T47D (cell line): ENCODE measurements around the gene PRKAR1B.

Experiments used
- DNase-seq, 2 experiments: peaks; one replicate each; pipeline versions ENCODE4 v3.0.0 to v3.0.0-alpha.2; 2011 to 2012; ENCODE audit warnings: low read depth in 1 of 2, low spot score in 1 of 2
- JUND ChIP-seq: IDR thresholded peaks from 2 replicates; pipeline ENCODE4 v1.6.1; 2012; ENCODE audit warnings: low read depth
- in situ Hi-C: cut with HindIII; loops from 2 replicates; pipeline ENCODE4 v1.10.0; 2016; ENCODE audit warnings: low sequenced_read_pairs, low pct_unique_long_range_greater_than_20kb

Gene PRKAR1B

DNA sequence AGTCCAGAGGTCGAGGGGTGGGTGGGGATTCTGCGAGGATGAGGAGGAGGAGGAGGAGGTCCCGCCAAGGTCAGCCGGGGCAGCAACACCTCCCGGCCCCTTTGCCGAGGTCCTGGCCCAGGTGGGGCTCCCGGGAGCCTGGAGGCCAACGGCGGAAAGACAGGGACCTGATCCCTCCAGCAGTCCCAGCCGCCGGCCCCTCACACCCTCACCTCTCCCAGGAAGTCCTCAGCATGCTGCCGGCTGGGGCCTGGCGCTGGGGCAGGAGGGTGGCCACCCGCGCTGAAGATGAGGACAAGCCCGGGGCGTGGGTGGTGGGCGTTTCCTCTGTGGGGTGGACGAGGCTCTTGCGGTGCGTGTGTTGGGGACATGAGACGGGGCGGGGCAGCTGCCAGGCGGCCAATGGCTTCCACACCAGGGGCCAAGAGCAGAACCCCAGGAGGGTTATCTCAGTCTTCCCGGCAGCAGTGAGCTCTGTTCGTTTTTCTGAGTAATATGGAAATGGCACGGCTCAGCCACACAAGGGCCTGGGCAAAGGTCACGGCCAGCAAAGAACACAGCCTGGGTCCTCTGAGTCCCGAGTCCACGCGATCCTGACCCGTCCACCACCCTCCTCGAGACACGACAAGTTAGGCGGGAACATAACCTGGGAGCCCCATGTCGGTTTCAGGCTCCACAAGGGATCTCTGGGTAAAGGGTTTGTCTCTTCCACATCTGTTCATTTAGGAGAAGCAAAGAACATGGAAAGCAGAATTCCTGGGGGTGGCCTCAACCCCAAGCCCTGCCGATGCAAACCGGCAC is 124.5 kb downstream of the PRKAR1B start:
- DNase-seq: no peak
- TF ChIP-seq JUND: no peak
- in situ Hi-C loops: no loop called here

DNA sequence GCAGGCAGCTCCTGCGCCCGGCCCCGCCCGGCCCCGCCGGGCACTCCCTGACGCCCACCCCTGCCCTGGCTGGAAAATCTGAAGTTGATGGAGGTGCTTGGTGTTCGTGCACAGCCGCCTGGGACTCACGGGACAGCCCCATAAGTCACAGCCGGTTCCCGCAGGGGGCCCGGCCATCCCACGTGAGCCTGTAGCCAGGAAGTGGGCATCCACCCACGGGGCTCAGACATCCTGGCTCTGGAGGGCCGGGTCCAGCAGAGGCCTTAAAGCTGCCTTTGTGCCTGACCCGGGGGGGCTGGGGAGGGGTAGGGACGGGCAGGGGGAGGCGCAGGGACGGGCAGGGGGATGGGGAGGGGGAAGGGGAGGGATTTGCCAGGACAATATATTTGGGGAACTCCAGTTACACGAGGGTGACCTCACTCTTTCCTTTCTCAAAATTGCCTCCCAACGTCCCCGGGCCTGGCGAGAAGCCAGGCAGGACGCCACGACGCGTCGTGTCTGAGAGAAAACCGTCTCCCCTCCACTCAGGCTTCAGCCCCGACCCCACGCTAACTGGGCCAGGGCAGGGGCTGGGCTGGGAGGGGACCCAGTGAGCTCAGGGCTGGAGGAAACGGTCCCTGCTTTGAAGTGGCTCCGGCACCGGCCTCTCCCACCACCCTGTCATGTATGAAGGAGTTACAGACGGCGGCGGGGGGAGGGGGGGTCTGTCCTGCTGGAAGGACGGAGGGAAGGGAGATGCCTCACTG is 125.3 kb downstream of the PRKAR1B start:
- no peak for TF ChIP-seq JUND
- in situ Hi-C loops: no loop called here

DNA sequence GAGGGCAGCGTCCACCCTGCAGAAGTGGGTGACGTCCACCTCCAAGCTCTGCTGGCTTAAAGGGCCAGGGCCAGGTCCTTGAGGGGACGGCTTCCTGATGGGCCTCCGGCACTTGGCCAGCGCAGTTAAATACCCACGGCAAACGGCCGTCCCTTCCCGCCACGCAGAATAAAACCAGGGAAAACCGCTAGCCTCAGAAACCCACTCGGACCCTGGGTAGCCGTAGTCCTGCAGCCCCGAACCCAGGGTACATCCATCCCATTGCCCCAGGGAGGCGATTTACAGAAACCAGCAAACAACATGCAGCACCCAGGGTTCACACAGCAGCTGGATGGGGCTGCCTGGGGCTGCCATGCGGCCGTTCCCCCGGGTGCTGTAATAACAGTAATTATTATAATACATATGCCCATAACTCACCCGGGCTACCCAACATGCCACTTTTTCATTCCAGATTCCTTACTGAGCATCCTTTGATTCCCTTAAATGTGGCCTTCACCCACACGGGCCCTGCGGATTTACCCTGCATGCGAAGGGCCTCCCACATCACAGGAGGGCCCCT is 126.0 kb downstream of the PRKAR1B start:
- no peak for TF ChIP-seq JUND
- in situ Hi-C loops: no loop called here

More for the DNA sequence above, 125.3 kb downstream of the PRKAR1B start:
- no peak for DNase-seq

DNA sequence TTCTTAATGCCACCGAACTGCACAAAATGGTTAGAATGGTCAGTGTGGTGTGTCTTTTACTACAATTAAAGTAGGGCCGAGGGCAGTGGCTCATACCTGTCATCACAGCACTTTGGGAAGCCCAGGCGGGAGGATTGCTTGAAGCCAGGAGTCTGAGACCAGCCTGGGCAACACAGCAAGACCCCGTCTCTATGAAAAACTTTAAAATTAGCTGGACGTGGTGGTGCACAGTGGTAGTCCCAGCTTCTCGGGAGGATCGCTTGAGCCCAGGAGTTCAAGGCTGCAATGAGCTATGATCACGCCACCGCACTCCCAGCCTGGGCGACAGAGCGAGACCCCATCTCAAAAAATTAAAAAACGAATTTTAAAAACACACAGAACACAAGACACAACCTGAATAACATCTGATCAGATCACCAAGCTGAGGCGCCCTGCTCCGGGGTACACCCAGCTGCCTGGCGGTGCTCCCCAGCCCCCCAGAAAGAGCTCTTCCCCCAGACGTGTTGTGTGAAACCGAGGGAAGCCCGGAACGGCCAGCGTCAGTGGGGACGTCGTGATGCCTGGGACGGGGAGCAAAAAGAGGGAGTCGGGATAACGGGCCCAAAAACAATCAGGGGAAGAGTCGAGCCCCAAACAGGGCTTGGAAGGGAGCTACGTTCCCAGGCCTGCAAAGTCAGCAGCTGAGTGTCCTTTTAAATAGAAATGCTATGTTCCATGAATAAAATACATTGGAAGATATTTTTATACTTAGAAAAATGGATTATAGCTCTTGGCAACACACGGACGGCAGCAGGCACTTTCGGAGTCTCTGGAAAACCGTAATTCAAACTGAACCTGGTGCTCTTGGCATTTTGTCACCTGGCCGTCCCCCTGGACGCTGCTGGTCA is 126.7 kb downstream of the PRKAR1B start:
- in situ Hi-C loops: no loop called here
- no peak for TF ChIP-seq JUND
- no peak for DNase-seq

More for the DNA sequence above, 126.0 kb downstream of the PRKAR1B start:
- DNase-seq: no peak

DNA sequence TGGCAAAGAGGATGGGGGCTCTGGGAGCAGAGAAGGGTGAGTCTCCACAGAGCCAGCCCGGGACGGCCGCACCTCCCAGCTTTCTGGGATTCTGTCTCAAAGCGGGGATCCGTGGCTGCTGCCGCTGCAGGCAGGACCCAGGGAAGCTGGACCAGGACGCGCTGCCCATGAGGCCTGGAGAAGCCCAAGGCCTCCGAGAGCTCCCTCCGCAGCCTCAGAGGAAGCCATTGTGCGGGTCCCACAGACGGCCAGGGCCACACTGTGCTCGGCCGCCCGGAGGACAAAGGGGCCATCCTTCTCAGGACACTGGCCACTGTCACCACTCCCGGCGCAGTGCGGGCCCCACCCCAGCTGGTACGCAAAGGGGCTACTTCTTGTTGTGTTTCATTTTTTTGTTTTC is 128.2 kb downstream of the PRKAR1B start:
- TF ChIP-seq JUND: no peak
- in situ Hi-C loops: no loop called here
- no peak for DNase-seq

DNA sequence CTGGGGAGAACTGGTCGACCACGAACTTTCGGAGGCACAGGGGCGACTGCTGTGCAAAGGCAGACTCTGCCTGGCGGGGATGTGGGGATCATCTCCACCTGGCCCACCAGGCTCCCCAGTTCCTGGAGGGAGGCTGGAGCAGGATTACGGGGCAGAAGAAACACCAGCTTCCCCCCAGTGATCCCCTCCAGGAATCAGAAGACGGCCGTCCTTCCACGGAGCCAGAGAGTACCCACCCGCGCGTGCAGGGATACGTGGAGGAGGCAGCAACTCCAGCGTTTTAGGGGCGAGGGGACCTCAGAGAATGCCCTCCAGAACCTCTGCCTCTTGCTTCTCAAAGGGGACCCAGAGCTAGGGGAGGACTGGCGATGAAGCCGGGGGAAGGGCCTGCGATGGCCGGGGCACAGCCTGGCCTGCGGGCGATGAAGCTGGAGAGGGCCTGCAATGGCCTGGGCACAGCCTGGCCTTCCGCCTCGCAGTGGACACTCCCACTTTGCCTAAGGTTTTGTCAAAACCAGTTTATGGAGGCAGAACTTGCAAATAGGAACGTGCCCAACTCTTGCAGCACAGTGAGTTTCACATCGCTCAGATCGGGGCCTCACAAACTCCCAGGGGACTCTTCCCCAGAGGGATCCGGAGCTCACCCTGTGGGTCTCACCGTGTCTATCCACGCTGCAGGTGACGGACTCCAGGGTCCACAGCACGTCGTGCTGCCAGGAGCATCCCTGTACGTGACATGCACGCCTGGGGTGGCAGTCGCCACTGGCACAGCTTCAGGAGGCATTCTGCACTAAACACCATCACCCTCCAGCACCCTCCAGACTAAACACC is 129.5 kb downstream of the PRKAR1B start:
- in situ Hi-C loops: no loop called here

DNA sequence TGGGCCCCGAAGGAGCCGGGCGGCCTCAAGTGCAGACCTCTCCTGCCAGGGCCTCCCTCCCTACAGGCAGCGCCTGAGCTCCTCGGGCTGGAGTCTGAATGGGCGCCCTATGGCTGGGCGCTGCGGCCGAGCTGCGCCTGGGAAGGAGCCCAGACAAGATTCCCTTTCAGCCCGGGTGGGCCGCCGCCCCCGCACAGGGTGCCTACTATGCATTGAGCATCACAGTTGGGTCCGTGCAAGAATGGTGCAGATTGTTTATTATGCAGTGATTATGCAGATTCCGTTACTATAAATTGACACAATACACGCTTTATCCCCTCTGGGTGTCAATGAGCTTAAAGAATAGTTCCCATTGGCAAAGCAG is 130.3 kb downstream of the PRKAR1B start:
- DNase-seq: no peak
- TF ChIP-seq JUND: no peak
- in situ Hi-C loops: no loop called here

More for the DNA sequence above, 129.5 kb downstream of the PRKAR1B start:
- DNase-seq: no peak
- TF ChIP-seq JUND: no peak

DNA sequence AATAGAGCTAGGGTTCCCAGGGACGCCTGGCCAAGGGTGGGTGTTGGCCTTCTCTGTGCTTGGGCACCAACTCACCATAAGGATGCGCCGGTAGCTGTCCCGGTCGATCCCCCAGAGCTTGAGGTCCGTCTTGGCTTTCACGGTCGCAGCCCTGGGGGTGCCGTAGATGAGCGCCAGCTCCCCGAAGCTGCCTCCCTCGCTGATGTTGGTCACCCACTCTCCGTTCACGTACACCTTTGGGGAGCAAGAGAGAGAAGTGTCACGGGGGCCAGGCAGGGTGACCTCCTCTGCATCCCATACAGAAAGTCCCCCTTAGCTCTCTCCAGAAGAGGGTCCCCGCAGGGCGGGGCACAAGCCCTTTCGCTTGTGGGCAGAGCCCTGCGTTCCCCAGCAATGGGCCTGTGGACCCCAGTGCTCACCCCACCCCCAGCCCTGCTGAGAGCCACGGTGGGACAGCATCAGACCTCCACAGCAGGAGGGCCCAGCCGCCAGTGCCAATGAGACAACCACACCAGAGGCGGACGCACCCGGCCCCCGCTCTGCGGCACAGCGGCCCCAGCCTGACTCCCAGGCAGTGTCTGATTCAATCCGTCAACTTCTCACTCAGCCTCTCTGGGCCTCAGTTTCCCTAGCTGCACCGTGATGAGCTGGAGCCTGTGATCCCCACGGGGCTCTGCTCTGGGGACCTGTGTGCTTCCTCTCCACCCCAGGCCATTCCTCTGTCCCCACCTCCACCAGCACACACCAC is 130.8 kb downstream of the PRKAR1B start:
- no peak for DNase-seq
- TF ChIP-seq JUND: no peak
- in situ Hi-C loops: no loop called here

DNA sequence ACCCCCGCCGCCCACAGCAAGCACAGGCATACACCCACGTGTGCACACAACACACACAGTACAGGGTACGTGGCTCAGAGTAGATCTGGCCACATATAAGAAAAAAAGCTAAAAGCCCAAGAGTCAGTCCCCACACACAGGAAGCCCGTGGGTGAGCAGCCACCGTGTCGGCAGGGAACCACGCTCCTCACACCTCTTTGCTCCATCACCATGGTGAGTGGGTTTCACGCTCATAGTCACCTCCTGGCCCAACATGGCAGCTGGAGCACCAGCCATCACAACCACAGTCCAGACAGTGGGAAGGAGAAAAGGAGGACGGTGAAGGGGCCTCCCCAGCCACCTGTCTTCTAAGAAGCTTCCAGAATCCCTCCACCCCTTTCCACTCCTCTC is 131.5 kb downstream of the PRKAR1B start:
- in situ Hi-C loops: no loop called here

DNA sequence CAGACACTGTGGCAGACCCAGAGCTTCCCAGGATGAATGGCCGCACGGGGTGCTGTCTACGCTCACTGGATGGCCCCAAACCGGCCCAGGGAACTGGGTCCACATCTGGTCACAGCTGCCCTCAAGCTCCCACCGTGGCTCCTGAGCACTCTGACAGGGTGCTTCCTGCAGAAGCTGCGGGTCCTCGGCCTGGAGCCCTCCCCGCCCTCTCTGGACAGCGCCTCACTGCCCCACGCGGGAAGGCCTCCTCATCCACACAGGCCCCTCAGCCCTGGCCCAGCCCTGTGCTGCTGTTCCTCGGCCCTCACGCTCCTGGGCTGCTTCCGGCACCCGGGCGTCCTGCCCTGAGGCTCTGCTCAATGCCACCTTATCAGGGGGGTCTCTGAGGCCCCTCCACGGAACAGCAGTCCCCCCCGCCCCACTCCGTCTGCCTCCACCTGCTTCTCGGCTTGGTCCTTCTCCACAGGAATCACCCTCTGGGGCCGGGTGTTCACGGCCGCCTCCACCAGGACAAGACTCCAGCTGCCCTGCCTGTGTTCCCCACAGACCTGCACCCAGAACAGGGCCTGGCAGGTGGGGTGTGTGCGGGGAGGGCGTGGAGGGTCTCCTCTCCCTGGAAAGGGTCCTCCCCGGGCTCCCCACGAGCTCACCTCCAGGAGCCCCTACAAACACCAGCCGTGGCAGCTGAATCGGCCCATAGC is 132.0 kb downstream of the PRKAR1B start:
- in situ Hi-C loops: no loop called here
- no peak for DNase-seq
- TF ChIP-seq JUND: no peak

More for the DNA sequence above, 131.5 kb downstream of the PRKAR1B start:
- DNase-seq: no peak
- no peak for TF ChIP-seq JUND
